ENCODE data around the gene DCST2. TPM values are rescaled to one million over a fixed set of nuclear protein-coding genes. Genes with fewer than 3 reads are reported as not detected.

The DCST2 gene
- total RNA-seq, 4 donors from 2014 or later = 0.36 to 0.79 (median 0.38) TPM; not detected in 1

- ATAC-seq (ENCODE audit: low FRiP score) (no peak), DNase-seq (ENCODE audit: low spot score) (no peak)
- TF ChIP-seq CTCF (IDR thresholded peaks at IDR 0.05) = no peak
Observed at GRCh38 chr1:155035936-155036335, 2.4 kb upstream of the DCST2 start.

DNA sequence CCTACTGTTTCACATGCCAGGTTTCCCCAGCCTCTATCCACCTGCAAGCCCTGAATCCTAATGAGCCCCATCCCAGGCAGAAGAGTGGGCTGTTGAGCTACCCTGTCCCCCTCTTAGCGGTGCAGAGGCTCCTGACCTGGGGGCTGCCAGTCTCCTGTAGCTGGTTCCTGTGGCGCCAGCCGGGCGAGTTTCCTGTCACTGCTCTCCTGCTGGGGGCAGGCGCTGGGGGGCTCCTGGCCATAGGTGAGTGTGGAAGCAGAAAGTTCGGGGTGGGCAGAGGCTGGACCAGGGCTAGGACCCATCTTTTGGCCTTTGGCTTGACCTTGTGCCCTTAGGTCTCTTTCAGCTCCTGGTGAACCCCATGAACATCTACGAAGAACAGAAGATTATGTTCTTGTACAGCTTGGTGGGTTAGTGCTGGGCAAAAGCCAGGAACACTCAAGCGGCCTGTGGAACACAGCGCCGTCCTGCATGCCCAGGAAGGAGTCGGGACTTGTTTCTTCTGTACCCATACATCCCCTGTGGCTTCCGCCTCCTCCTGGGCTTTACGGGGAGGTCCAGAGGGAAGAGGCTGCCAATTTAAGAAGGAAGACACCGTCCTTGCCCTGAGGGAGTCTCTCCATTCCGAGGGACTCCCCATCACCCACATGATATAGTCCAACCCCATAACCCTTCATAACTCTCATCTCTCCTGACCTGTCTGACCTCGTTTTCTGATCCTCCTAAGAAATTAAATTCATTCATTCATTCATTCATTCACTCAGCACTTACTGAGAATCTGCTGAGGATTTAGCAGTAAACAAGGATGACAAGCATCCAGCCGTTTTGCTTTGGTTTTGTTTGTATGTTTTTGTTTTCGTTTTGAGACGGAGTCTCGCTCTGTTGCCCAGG is 982 bp upstream of the DCST2 start:
- no peak for TF ChIP-seq CTCF (IDR thresholded peaks at IDR 0.05)
- DNase-seq (ENCODE audit: low spot score) = no peak

DNA sequence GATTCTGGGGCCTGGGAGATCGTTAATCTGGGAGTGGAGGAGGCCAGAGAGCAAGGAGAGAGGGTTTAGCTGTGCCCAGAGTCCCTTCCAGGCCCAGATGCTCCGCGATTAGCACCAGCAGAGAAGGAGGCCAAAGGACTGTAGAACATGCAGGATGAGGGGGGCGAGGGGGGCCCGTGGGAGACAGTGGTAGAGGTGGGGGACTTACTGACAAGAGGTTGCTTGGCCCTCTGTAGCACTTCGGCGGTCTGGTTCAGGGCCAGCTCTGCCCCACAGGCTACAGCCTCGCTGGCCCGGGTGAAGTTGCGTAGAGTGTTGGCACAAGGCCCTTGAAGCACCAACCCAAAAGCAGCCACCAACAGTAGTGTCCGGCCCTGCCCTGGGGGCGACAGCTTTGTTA is 695 bp downstream of the DCST2 start:
- DNase-seq (ENCODE audit: low spot score) = no peak
- TF ChIP-seq CTCF (IDR thresholded peaks at IDR 0.05) = no peak
- ATAC-seq (ENCODE audit: low FRiP score) = no peak

More for the DNA sequence above, 982 bp upstream of the DCST2 start:
- ATAC-seq (ENCODE audit: low FRiP score) = no peak

DNA sequence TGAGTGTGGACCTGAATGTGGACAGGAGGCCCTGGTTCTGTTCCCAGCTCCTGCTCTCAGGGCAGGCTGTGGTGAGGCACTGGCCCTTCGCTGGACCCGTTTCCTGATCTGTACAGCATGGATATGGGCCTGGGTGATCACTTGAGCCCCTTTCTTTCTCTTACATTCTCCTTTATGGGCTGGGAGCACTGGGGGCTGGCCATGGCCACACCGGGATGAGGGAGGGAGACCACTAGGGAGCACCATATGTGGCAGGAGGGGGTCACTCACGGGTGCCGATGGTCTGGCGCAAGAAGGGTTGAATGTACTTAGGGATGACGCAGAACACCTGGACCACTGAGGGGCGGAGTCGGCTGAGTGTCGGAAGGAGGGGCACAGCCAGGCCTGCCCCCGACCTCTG is 2.7 kb downstream of the DCST2 start:
- no peak for DNase-seq (ENCODE audit: low spot score)
- TF ChIP-seq CTCF (IDR thresholded peaks at IDR 0.05) = no peak
- ATAC-seq (ENCODE audit: low FRiP score) = no peak

GRCh38 chr1:155030243-155030795 is 3.3 kb downstream of the DCST2 start:
- no peak for TF ChIP-seq CTCF (IDR thresholded peaks at IDR 0.05)
- DNase-seq (ENCODE audit: low spot score) (no peak), ATAC-seq (ENCODE audit: low FRiP score) (no peak)

- no peak for TF ChIP-seq CTCF (IDR thresholded peaks at IDR 0.05)
- DNase-seq (ENCODE audit: low spot score) (no peak), ATAC-seq (ENCODE audit: low FRiP score) (no peak)
Observed at GRCh38 chr1:155029513-155030242, 3.9 kb downstream of the DCST2 start.

All from omental fat pad (tissue), 4 donors.